GM18502 (cell line): ENCODE data around the gene SLC7A9.

Experiments used
- ATAC-seq: cut with Tn5 transposase; IDR thresholded peaks from one replicate; pipeline ENCODE4 v1.9.1; 2021; ENCODE audit warnings: mild to moderate bottlenecking; ENCODE audit not compliant: unreplicated experiment, poor library complexity

The SLC7A9 gene

DNA sequence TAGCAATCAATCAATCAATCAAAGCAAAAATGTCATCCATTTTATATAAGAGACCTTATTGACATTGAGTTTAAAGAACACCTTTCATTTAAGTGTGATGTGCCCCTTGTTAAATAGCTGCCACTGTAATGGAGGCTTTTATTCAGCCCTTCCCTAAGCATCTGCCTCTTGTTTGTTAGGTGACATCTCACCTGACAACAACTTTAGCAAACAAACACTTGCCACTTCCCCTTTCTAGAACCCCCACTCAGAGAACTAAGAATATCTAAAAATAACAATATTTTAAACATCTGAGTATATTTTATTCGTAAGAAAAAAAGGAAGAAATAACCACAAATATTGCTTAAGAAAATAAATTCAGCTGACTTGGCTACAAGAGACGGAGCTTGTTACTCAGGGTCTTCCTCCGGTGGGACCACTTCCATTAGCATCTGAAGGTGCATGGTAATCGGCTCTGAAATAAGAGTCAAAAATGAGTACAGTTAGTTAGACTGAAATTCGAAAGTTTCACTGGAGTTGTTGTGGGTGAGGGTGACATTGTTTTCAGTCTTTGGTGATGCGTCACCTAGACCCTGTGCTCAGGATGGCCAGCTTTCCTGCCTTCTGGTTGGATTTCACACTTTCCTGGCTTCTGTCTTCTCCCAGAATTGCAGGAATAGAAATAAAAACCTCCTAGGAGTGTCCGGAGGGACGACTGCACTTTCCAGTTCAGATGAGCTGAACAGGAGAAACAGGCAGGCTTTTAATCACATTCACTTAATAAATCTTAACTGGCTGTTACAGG, 39.1 kb downstream of the SLC7A9 start:
- no peak for ATAC-seq

- ATAC-seq: no peak
Measured at GRCh38 chr19:32829345-32829896, 40.1 kb downstream of the SLC7A9 start.

- ATAC-seq: no peak
Measured at GRCh38 chr19:32828643-32829344, 40.8 kb downstream of the SLC7A9 start.

GRCh38 chr19:32828139-32828538, 41.4 kb downstream of the SLC7A9 start:
- no peak for ATAC-seq

- no peak for ATAC-seq
Measured at GRCh38 chr19:32824916-32825608, 44.5 kb downstream of the SLC7A9 start.

DNA sequence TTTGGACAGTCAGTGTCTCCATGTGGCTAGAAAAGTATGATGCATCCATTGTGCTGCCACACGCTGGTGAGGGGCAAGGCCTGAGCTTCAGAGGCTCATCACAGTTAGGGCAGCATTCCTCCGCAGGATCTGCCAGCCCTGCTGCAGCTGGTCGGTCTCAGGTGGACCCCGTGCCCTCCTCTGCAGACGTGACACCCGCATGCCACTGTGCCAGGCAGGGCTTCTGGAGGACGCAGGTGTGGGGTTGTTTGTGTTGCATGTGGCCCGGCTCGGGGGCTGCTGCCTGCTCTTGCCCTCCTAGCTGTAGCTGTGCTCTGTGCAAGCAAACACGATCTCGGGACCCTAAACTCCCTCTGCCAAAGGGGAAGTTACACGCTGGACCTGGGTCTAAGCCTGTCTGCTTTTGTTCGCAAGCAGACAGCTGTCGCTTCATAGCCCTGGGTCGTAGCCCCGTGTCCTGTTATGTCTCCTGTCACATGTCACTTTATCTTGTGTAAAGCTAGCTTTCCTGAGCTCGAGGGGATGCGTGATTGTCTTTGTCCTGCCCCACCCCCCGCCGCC, 45.3 kb downstream of the SLC7A9 start:
- no peak for ATAC-seq

GRCh38 chr19:32823747-32824102, 45.8 kb downstream of the SLC7A9 start:
- ATAC-seq: no peak

DNA sequence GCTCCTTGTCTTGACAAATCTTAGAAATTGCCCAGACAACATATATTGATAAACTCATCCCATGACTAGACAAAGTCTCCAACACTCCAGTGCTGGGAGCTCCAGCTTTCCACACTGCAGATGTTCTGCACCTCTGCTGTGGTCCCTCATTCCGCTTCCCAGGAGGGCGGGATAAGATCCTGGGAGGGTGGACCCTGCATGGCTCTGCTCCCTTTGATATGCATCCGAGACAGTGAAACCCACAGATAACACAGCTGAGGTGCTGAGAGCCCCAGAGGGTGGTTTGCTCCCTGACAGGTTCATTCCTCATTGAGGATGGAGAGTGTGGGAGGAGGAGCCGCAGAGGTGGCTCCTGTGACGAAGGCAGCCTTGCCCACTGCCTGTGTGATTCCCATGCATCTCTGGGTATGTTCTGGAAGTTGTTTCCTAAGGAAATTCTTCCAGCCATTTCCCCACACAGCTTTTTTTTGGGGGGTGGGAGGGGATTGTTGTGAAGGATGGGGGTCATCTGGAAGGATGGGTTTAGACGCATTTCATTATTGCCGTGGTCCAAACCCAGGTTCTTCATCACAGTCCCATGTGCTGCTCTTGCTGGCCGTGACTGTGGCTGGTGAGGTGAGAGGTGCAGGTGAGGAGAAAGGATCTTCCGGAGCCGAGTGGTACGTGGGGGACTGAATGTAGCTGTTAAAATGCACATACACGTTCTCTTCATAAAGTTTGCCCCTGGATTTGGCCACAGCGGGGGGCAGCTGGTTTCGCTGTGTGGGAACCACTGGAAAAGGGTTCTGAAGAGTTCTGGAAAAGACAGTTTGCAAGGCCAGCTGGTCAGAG, 46.4 kb downstream of the SLC7A9 start:
- no peak for ATAC-seq

DNA sequence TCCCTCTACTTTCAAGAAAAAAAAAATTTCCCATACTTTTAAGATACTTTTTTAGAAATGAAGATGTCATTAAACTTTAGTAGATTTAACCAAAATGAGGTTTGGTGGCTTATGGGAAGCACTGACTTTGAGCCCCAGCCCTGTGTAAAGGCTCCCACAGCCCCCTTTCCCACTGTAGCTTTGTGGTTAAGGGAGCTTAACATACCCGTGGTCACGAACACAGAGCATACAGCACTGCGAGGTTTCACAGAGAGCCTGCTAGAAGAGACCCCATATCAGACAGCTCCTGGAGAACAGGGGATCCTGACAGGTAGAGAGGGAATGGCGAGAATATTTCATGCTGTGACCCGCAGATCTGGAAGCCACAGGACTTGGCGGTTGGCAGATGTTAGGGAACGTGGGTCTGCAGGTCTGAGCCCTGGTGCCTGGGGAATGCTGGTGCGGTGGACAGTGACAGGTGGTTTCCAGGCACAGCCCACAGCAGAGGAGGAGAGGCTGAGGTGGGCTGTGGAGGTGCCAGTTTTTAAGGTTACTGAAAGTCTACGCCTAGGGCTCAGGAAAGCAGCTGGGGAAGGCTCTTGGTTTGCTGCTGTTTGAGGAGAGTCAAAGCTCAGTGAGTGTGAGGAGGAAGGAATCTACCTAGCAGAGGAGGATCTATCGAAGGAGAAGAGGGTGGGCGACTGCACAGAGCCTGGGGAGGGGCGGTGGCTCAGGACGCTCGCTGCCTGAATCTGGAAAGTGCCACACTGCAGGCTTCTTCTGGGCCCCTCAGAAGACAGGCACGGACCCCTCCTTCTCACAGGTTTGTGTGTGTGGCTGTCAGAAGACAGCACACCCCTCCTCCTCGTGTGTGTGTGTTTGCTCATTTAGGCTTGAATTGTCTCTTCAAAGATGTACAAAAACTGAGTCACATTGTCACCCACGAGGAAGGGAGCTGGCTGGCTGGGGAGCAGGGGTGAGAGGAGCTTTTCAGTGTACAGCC, 49.9 kb downstream of the SLC7A9 start:
- no peak for ATAC-seq

DNA sequence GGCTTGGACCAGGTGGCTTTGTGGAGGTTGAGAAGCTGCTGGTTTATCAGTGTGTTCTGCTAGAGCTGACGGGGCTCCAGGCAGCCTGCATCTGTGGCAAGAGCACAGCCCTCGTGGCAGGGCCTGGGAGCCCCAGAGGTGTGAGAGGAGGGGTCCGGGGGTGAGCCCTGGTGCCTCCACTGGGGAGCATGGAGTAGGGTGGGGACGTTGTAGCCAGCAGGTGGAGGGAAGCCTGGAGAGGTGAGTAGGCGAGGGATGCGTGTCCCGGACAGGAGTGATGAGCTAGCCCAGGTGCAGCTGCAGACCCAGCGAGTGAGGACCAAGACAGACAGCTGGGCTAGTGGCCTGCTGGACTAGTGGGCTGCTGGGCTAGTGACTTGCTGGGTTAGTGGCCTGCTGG, 51.0 kb downstream of the SLC7A9 start:
- ATAC-seq: no peak

DNA sequence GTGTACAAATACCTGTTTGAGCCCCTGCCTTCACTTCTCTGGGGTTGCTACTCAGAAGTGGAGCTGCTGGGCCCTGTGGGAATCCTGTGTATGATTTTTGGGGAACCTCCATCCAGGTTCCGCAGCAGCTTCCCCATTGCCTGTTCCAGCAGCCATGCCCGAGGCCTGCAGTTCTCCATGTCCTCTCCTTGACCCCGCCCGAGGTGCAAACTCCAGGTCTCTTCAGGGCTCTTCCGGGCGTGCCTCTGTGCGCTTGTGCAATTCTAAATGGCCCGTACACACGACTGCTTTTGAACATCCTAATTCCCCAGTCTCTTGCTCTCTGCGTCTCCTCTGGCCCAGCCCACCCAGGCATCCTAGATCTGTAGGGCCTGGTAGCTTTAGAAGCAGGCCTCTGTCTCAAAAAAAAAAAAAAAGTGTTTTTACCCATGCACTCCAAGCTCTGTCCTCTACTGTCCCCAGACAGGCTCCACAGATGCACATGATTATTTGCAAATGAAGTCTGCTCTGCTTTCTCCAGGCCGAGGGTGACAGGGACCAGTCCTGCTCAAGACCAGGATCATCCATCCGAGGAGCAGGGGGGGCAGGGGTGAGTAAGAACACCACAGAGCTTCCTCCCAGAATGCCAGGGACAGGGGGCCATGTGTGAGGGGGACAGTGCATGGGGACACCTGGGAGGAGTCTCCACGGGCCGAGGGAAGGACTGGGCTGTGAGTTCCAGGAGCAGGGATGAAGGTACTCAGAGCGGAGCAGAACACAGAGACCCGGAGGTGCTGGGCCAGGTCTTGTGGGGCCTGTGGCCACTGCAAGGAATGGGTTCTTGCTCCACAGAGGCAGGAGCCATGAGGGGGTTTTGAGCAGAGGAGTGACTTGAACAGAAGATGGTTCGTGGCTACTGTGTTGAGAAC, 51.7 kb downstream of the SLC7A9 start:
- ATAC-seq: no peak

GRCh38 chr19:32816555-32817099, 52.9 kb downstream of the SLC7A9 start:
- ATAC-seq: no peak

DNA sequence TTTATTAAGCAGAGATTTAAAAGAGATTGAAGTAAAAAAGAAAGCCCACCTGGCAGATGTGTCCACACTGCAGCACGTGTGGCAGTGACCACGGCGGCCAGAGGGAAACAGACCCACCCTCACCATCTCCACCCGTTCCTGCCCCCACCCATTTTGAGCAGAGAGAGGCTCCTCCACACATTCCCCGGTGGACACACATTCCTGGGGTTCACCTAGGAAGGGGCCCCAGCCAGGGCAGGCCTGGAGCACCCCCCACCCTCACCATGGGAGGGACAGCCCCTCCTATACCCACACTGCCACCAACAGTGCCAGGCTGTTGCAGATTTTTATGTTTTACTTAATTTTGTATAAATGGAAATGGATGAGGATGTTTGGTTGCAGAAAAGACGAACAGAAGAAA, 54.9 kb downstream of the SLC7A9 start:
- ATAC-seq: no peak

- no peak for ATAC-seq
Measured at GRCh38 chr19:32813862-32814425, 55.6 kb downstream of the SLC7A9 start.

- no peak for ATAC-seq
Measured at GRCh38 chr19:32812571-32812970, 57.0 kb downstream of the SLC7A9 start.

- no peak for ATAC-seq
Measured at GRCh38 chr19:32812036-32812435, 57.5 kb downstream of the SLC7A9 start.

DNA sequence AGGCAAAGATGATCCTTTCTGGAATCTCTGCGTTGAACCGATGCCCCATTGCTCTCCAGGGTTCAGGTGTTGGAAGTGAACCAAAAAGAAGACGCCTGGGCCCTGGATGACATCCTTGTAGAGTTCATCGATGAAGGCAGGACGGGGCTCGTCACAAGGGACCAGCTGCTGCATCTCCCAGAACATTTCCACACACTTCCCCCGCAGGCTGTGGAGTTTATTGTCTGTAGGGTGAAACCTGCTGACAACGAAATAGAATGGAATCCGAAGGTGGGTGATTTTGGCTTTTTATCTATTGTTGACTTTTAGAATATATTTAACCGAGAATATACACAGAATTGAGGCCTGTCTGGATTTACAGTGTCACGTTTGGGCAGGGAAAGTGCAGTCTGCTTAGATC, 58.4 kb downstream of the SLC7A9 start:
- no peak for ATAC-seq
